GM13977 (cell line): Measurements from ENCODE around the gene PDE7B.

Experiments used
- DNase-seq: peaks from one replicate; pipeline ENCODE4 v3.0.0; 2012; ENCODE audit warnings: low spot score
- in situ Hi-C: fragments of 300-500 bp; cut with MboI; formaldehyde crosslinking; loops from one replicate; pipeline ENCODE4 v1.12.0; 2022; ENCODE audit warnings: low sequenced_read_pairs, low pct_unique_long_range_greater_than_20kb, mixed read lengths, inconsistent platforms; ENCODE audit not compliant: unreplicated experiment
- TF ChIP-seq, protein P1 (sequence below): IDR thresholded peaks from 2 replicates; pipeline ENCODE4 v1.5.1; 2012; ENCODE audit warnings: mild to moderate bottlenecking, control low read depth; ENCODE audit not compliant: insufficient read depth; ENCODE audit errors: extremely low read depth, missing control alignments

Gene PDE7B

DNA sequence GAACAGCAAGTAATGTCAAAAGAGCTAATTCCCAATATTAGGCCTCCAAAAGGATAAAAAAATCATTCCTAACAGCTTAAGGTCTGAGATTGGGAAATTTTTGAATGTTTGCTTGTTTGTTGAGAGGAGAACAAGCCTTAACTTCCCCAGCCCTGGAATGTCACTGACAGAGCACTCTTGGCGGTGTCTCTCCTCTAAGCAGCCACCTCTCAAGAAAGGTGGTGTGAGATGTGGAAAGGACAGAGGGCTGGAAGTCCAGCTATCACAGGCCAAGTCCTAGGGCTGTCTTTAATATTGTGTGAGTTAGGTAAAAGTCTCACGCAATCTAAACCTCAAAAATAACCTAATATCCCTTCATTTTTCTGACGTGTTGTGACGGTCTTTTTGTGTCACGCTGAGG, 297.0 kb downstream of the PDE7B start:
- DNase-seq, result no peak
- TF ChIP-seq, protein P1, sequence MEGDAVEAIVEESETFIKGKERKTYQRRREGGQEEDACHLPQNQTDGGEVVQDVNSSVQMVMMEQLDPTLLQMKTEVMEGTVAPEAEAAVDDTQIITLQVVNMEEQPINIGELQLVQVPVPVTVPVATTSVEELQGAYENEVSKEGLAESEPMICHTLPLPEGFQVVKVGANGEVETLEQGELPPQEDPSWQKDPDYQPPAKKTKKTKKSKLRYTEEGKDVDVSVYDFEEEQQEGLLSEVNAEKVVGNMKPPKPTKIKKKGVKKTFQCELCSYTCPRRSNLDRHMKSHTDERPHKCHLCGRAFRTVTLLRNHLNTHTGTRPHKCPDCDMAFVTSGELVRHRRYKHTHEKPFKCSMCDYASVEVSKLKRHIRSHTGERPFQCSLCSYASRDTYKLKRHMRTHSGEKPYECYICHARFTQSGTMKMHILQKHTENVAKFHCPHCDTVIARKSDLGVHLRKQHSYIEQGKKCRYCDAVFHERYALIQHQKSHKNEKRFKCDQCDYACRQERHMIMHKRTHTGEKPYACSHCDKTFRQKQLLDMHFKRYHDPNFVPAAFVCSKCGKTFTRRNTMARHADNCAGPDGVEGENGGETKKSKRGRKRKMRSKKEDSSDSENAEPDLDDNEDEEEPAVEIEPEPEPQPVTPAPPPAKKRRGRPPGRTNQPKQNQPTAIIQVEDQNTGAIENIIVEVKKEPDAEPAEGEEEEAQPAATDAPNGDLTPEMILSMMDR, result no peak
- in situ Hi-C loops, result no loop called here

- TF ChIP-seq, protein P1, result no peak
- DNase-seq, result no peak
- in situ Hi-C loops, result no loop called here
These were observed 297.8 kb downstream of the PDE7B start for GRCh38 chr6:136149311-136149710.

DNA sequence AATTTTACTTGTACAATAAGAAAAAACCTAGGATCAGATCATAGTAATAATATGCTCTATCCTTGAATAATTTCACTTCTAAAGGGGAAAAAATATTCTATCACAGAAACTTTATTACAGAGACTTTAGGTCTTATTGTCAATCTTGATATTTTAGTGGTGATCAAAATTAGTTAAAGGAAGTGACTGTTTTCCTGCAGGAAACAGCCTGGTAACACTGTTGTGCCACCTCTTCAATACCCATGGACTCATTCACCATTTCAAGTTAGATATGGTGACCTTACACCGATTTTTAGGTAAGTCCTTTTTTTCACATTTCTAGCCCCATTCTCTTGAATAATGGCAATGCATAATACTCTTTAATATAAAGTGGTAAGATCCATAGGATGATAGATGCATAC, 299.5 kb downstream of the PDE7B start:
- DNase-seq, result no peak
- TF ChIP-seq, protein P1, result no peak
- in situ Hi-C loops, result no loop called here

GRCh38 chr6:136153707-136154375, 302.3 kb downstream of the PDE7B start:
- DNase-seq, result no peak
- TF ChIP-seq, protein P1, result no peak
- in situ Hi-C loops, result no loop called here

- in situ Hi-C loops, result no loop called here
- TF ChIP-seq, protein P1, result no peak
- no peak for DNase-seq
These were observed 303.7 kb downstream of the PDE7B start for GRCh38 chr6:136155191-136155590.

DNA sequence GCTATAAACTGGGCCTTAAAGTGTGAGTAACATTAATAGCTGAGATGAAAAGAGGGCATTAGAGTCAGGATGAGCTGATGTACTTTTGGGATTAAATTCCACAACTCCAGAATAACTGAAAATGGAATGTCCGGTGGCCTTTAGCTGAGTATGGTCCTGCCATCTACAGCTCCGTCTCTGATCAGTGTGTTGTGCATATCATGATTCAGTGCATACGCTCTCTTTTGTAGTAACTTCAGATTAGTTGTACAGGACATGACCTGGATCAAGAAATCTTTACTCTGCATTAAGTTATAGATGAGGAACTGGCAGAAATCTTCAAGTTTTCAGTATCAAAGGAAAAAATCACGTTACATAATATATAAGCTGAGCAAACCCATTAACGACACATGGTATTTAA, 306.2 kb downstream of the PDE7B start:
- TF ChIP-seq, protein P1, result no peak
- in situ Hi-C loops, result no loop called here
- no peak for DNase-seq
